Measurements from ENCODE around the gene RPS13. TPM values are rescaled to one million over a fixed set of nuclear protein-coding genes. Genes with fewer than 3 reads are reported as not detected.
"Not testable (repeated sequence)": the region's sequence is repeated elsewhere in the genome, so short reads cannot be mapped to it uniquely, and the experiment has no call there.

Gene RPS13
- total RNA-seq, 4 donors from 2014 or later = 1,456 to 2,516 (median 2,026) TPM

- H3K27ac ChIP-seq = no peak overlapping the region
- WGBS = 81% methylated on average over 5 of the region's 5 CpGs
- DNase-seq (ENCODE audit: low spot score in 2 of 2) = no peak
- H3K4me1 ChIP-seq = no peaks in the 10 kb centered on the region
- H3K4me3 ChIP-seq = no peak overlapping the region
- no peaks in the 10 kb centered on the region for H3K27me3 ChIP-seq
- TF ChIP-seq CTCF (IDR thresholded peaks at IDR 0.05) (no peak), POLR2A (IDR thresholded peaks at IDR 0.05) (no peak), EP300 (IDR thresholded peaks at IDR 0.05) (no peak), POLR2AphosphoS5 (IDR thresholded peaks at IDR 0.05) (no peak)
- H3K9me3 ChIP-seq = no peaks in the 10 kb centered on the region
- H3K36me3 ChIP-seq = no peaks in the 10 kb centered on the region
Observed at GRCh38 chr11:17046690-17047089, 30.8 kb downstream of the RPS13 start.

- Histone ChIP-seq H3K4me1 (no peaks in the 10 kb centered on the region), H3K27me3 (no peaks in the 10 kb centered on the region), H3K4me3 (no peak overlapping the region), H3K27ac (no peak overlapping the region), H3K36me3 (no peaks in the 10 kb centered on the region), H3K9me3 (no peaks in the 10 kb centered on the region)
- no peak for TF ChIP-seq CTCF (IDR thresholded peaks at IDR 0.05)
- no peak for TF ChIP-seq EP300 (IDR thresholded peaks at IDR 0.05)
- no peak for TF ChIP-seq POLR2A (IDR thresholded peaks at IDR 0.05)
- no peak for TF ChIP-seq POLR2AphosphoS5 (IDR thresholded peaks at IDR 0.05)
- DNase-seq (ENCODE audit: low spot score in 2 of 2) = no peak
- 83% methylated on average over 6 of the region's 6 CpGs for WGBS
Observed at GRCh38 chr11:17036666-17037658, 40.5 kb downstream of the RPS13 start.

GRCh38 chr11:17034027-17034426, 43.4 kb downstream of the RPS13 start:
- H3K4me3 ChIP-seq; H3K27me3 ChIP-seq; DNase-seq (ENCODE audit: low spot score in 2 of 2); H3K27ac ChIP-seq; H3K4me1 ChIP-seq; H3K36me3 ChIP-seq; H3K9me3 ChIP-seq: not testable (repeated sequence)
- WGBS = 100% methylated on average over 2 of the region's 10 CpGs

GRCh38 chr11:17026487-17027082, 50.9 kb downstream of the RPS13 start:
- Histone ChIP-seq H3K9me3 (no peaks in the 10 kb centered on the region), H3K4me1 (no peaks in the 10 kb centered on the region), H3K36me3 (no peaks in the 10 kb centered on the region), H3K4me3 (no peak overlapping the region), H3K27ac (no peak overlapping the region), H3K27me3 (no peaks in the 10 kb centered on the region)
- DNase-seq (ENCODE audit: low spot score in 2 of 2) = no peak
- WGBS = 94% methylated on average over 3 of the region's 3 CpGs
- TF ChIP-seq CTCF (IDR thresholded peaks at IDR 0.05) = no peak
- TF ChIP-seq EP300 (IDR thresholded peaks at IDR 0.05) = no peak
- TF ChIP-seq POLR2AphosphoS5 (IDR thresholded peaks at IDR 0.05) = no peak
- no peak for TF ChIP-seq POLR2A (IDR thresholded peaks at IDR 0.05)

- Histone ChIP-seq H3K27me3 (no peaks in the 10 kb centered on the region), H3K4me1 (no peaks in the 10 kb centered on the region), H3K36me3 (no peaks in the 10 kb centered on the region), H3K4me3 (no peak overlapping the region), H3K27ac (no peak overlapping the region), H3K9me3 (no peaks in the 10 kb centered on the region)
- TF ChIP-seq POLR2AphosphoS5 (IDR thresholded peaks at IDR 0.05) (no peak), CTCF (IDR thresholded peaks at IDR 0.05) (no peak), EP300 (IDR thresholded peaks at IDR 0.05) (no peak), POLR2A (IDR thresholded peaks at IDR 0.05) (no peak)
- DNase-seq (ENCODE audit: low spot score in 2 of 2) = no peak
- 88% methylated on average over 2 of the region's 2 CpGs for WGBS
Observed at GRCh38 chr11:17024924-17025323, 52.5 kb downstream of the RPS13 start.

Other genes starting within 250 kb of the RPS13 start
- 10 to 100 TPM; 23.6 to 47.5 (median 32.7) TPM for gene PLEKHA7, start 63.3 kb downstream of the RPS13 start, total RNA-seq
- gene PIK3C2A, start 130.3 kb upstream of the RPS13 start, total RNA-seq = 10 to 100 TPM; 31.0 to 63.4 (median 43.2) TPM
- 10 to 100 TPM; 12.7 to 35.1 (median 31.1) TPM for gene NUCB2, start 199.1 kb upstream of the RPS13 start, total RNA-seq

All from suprapubic skin (tissue), 4 donors.